Endothelial cell of coronary artery (primary cell): ENCODE data around the gene SALL3. TPM values are rescaled to one million over a fixed set of nuclear protein-coding genes. Genes with fewer than 3 reads are reported as not detected.

ENCODE experiments used
- total RNA-seq: library from RNA; depleted of rRNA; stranded (reverse); fragments of >200 nt; gene quantifications from 2 replicates; pipeline ENCODE4 v1.2.3, GENCODE V29; 2014

SALL3 gene
- total RNA-seq = not detected in 2 replicates

GRCh38 chr18:78979730-78980278, at the start of gene SALL3:
Gene SALL3, plus strand, starts transcription at chr18:78979818. Its CDS starts 457 bp downstream, at chr18:78980275.

Other genes starting within 250 kb of the SALL3 start
- gene ATP9B, start 89.6 kb downstream of the SALL3 start, total RNA-seq = 23.5 and 27.2 TPM in 2 replicates